Activated CD4-positive, alpha-beta T cell treated with anti-CD3 and anti-CD28 coated beads, Interleukin-10, Interleukin-2, amounts not matched to agents 100 ng/mL and 50 ng/mL, durations not matched to agents 16 hours and 8 hours (primary cell): ENCODE measurements around the gene SP7.
"Not testable (repeated sequence)": the region's sequence is repeated elsewhere in the genome, so short reads cannot be mapped to it uniquely, and the experiment has no call there.

ENCODE experiments used
- DNase-seq: peaks from one replicate; pipeline ENCODE4 v3.0.0-alpha.2; 2020

Gene SP7

DNA sequence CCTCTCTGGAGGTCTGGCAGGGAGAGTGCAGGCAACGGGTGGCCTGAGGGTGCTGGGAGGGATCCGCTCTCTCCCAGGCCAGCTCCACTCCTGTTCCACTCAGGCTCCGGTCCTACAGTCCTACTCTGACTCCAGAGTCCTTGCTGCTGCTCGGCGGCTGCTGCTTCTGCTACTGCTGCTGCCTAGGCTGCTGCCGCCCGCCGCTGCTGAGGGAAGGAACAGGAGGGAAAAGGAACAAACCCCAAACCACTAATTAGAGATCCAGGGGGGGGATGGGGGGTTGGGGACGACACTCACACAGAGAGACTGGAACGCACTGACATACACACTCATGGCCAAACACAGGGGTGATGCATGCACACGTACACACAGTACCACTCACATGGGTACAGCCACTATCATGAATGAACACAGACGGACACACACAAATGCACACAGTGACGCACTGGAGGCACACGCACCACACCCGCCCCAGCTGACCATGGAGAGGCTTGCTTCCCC lies at the start of gene SP7:
TSS of gene SP7 (minus strand) at position 174 of the 501 bp plus-strand sequence. CDS start 708 bp downstream, outside the sequence.
- DNase-seq = no peak

DNA sequence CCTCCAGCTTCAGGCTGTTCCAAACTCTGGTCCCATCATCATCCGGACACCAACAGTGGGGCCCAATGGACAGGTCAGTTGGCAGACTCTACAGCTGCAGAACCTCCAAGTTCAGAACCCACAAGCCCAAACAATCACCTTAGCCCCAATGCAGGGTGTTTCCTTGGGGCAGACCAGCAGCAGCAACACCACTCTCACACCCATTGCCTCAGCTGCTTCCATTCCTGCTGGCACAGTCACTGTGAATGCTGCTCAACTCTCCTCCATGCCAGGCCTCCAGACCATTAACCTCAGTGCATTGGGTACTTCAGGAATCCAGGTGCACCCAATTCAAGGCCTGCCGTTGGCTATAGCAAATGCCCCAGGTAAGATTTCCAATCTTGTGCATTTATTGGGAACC lies 47.1 kb upstream of the SP7 start:
- DNase-seq = no peak

DNA sequence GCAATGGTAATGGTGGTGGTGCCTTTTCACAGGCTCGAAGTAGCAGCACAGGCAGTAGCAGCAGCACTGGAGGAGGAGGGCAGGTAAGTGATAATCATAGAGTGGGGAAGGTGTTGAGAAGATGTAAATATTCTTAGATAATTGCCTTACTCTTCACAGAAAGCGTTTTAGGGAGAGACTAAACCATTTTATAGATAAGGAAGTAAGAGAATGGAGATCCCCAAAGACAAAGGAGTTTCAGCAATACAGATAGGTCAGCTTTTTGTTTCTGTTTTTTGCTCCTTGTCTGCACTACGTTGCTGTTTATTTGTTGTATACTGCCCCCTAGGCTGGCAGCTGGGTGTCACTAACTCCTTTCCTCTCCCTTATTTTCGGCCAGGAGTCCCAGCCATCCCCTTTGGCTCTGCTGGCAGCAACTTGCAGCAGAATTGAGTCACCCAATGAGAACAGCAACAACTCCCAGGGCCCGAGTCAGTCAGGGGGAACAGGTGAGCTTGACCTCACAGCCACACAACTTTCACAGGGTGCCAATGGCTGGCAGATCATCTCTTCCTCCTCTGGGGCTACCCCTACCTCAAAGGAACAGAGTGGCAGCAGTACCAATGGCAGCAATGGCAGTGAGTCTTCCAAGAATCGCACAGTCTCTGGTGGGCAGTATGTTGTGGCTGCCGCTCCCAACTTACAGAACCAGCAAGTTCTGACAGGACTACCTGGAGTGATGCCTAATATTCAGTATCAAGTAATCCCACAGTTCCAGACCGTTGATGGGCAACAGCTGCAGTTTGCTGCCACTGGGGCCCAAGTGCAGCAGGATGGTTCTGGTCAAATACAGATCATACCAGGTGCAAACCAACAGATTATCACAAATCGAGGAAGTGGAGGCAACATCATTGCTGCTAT lies 45.8 kb upstream of the SP7 start:
- peak; percentile 73 for DNase-seq

DNA sequence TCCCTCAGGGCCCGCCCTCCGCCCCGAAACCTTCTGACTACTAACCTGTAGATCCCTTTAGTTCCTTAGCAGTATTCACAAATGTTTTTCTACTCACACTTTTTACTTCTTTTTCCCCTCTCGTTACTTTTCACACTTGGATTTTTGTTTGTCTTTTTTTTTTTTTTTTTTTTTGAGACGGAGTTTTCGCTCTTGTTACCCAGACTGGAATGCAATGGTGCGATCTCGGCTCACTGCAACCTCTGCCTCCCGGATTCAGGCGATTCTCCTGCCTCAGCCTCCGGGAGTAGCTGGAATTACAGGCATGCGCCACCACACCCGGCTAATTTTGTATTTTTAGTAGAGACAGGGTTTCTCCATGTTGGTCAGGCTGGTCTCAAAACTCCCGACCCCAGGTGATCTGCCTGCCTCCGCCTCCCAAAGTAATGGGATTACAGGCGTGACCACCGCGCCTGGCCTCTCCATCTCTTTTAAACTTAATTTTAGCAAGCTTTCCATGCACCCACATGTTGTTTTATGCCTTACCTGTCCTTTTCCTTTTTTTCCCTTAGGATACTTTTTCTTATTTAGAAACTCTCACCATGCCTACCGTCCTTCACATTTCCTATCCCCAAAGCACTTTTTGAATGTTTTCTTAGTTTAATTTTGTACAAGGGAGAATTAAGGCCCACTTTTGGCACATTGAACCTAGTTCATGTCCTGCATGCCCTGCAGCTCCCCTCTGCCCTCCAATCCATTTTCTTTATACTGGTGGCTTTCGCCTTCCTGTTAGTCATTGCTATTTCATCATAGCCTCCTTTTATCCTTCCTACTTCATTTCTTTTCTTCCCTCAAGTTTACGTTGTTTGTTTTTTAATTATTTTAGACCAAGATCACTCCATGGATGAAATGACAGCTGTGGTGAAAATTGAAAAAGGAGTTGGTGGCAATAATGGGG lies 44.9 kb upstream of the SP7 start:
- peak; percentile 23 for DNase-seq

DNA sequence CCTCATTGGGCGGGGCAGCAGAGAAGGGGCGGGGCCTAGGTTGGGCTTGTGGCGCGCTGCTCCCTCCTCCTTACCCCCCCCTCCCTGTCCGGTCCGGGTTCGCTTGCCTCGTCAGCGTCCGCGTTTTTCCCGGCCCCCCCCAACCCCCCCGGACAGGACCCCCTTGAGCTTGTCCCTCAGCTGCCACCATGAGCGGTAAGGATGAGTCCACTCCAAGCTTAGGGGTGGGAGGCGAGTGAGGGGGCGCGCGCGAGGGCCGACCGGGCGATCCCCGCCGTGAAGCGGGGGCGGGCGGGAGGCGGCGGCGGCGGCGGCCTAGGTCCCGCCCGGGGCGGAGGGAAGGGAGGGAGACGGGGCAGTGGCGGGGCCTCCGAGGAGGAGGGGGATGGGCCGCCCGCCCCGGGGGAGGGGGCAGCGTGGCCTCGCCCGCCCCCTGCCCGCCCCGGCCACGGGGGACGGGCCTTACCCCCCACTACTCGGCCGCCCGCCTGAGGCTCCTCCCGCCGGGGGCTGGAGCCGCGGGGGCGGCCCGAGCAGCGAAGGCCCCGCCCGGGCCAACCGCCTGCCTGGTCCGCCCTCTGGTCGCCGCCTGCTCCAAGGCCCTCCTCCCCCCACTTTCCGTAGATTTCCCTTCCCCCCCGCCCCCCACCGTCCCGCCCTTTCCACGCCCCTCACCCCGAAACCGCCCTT lies 44.1 kb upstream of the SP7 start, which contains the start of gene SP1:
TSS of gene SP1 (plus strand) at position 73 of the 690 bp plus-strand sequence. CDS start at position 189, 116 bp downstream.
- peak; percentile 95 for DNase-seq

DNA sequence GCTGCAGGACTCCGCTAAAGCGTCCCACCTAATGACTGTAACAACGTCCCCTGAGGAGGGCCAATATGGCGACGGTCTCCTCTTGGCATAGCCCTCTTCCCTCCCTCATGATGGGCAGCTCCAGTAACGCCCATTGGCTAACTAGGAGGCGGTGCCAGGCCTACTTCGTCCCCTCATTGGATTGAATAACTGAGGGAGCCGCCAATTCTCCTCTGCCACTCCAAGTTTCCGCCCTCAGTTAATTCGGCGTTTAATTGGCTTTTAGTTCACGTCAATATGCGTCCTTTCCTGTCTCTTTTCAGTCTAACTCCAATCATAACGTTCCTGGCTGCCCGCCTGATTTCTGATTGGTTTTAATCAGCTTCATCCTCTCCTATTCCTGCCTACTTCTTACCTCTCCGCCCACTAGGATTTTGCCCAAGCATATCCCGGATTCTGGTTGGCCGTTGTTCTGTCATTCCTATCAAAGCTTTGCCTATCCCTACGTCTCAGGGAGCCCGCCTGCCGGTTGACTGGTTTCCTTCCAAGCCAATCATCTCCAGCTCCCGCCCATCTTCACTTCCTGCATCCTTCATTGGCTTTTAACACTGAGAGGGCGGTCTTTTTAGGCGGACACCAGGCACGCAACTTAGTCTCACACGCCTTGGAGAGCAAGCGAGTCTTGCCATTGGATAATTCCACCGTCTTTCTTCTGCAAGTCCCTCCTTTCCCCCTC lies 43.4 kb upstream of the SP7 start:
- DNase-seq = peak; percentile 100

DNA sequence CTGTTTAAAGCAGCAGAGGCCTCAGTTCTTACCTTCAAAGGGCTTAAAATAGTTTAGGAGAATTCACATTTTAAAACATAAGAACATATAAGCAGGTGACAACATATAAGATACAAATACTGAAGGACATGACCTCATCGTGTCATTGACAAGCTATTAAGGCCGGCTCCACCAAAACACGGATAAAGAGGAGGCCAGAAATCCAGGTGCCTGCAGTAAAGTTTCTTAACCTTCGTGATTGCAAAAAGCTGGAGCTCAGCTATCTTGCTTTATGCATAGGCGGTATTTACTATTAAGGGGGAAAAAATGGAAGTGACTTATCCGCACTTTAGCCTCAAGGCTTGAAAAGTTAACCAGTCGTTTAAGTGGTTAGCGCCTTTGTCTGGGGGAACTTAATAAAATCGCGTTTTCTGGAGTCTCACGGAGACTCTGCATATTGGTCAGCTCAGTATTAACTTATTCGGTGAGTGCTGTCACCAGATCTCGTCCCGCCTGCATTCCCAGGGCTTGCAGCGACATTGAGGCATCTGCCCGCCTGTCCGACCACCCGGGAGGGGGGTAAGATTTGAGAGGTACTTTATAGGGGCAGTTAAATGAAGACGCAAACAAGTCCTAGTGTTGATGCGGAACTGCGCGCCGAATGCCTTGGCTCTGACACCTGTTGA lies 42.7 kb upstream of the SP7 start:
- peak; percentile 11 for DNase-seq

DNA sequence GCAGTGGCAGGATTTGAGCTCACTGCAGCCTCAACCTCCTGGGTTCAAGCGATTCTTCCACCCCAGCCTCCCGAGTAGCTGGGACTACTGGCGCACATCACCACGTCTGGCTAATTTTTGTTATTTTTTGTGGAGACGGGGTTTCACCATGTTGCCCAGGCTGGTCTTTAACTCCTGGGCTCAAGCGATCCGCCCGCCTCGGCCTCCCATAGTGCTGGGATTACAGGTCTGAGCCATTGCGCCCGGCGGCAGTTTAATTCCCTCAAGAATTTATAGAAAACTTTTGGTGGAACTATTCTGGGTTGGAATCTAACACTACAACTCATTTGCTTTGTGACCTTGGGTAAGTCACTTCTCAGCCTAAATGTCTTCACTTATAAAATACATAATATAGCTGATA lies 42.1 kb upstream of the SP7 start:
- DNase-seq = no peak

DNA sequence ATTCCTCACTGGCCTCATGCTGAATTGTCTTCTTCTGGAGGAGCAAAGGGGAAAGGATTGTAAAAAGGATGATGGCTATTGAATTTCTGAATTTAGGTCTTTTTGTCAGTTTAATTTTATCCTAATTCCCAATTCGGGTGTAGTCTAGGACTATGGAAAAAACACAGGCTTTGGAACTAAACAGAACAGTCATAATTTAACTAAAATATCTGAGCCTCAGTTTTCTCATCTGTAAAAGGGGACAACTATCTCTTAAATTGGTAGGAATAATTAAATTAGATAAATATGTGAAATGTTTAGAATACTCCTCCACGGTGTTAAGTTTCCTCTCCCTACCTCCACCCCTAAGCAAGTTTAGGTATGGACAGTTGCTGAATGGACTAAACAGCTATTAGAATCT lies 40.6 kb upstream of the SP7 start:
- DNase-seq = no peak

DNA sequence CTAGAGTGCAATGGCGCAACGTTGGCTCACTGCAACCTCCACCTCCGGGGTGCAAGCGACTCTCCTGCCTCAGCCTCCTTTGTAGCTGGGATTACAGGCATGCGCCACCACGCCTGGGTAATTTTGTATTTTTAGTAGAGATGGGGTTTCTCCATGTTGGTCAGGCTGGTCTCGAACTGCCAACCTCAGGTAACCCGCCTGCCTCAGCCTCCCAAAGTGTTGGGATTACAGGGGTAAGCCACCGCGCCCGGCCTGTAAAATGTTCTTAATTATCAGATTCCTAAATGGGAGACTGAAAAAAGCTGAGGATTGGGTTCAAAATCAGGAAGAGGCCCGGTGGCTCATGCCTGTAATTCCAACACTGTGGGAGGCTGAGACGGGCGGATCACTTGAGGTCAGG lies 38.1 kb upstream of the SP7 start:
- not testable (repeated sequence) for DNase-seq

DNA sequence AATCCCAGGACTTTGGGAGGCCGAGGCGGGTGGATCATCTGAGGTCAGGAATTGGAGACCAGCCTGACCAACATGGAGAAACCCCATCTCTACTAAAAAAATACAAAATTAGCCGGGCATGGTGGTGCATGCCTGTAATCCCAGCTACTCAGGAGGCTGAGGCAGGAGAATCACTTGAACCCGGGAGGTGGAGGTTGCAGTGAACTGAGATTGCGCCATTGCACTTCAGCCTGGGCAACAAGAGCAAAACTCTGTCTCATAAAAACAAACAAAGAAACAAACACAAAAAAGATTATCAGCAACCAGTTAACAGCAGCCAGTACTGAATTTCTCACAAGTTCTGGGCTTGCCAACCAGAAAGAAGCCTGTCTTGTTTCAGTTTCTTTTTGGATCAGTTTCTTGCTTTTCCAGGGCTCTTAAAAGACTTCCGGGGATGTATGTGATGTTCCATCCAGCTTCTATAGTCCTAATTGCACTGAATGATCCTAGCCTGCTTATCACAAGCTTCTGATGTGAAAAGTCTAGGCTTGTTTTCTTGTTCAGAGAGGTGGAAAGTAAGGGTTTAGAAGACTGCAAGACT lies 37.5 kb upstream of the SP7 start:
- DNase-seq = peak; percentile 31

DNA sequence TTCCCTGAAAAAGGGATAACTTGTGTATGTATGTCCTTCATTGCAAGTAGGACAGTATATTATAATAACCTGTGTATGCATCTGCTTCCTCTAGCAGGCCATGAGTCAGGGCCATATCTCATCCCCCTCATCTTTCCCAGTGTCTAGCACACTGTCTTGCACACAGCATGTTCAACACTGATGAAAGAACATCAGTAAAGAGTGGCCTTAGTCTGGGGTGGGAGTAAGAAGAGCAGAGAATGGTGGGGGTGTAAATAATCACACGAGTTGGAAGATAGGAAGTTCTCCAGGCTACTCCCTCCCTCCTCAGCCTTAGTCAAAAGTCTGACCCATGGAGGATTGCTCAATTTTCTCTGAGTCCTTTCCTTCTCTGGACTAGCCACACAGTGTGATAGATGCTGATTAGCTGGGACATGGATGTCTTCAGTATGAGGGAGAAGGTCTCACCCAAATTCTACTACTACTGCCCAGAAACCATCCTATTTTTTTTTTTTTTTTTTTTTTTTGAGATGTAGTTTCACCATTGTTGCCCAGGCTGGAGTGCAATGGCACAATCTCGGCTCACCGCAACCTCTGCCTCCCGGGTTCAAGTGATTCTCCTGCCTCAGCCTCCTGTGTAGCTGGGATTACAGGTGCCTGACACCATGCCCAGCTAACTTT lies 29.2 kb upstream of the SP7 start:
- no peak for DNase-seq

DNA sequence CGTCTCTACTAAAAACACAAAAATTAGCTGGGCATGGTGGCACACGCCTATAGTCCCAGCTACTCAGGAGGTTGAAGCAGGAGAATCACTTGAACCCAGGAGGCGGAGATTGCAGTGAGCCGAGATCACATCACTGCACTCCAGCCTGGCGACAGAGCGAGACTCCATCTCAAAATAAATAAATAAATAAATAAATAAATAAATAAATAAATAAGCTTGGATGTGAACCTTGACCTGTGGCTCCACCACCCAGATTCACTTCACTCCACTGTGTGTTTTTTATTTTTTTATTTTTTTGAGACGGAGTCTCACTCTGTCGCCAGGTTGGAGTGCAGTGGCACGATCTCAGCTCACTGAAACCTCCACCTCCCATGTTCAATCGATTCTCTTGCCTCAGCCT lies 25.5 kb upstream of the SP7 start:
- DNase-seq = not testable (repeated sequence)

DNA sequence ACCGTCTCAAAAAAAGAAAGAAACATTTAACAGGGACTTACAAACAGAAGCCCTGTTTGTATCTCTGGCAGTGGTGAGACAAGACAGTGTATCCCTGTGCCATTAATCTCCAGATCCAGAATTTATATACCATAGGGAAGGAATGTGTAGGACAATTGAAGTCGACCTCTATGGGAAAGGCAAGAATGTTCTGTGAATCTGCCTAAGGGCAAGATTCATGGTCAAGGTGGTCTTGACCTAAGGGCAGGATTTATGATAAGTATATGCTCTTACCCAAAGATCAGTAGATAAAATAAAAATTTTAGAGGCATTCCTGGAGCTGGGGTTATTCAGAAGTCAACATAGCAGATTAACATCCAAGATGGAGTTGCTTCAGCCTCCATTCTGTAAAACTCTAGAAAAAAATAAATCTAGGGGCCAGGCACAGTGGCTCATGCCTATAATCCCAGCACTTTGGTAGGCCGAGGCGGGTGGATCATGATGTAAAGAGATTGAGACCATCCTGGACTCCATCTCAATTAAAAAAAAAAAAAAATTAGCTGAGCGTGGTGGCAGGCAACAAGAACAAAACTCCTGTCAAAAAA lies 22.8 kb upstream of the SP7 start:
- DNase-seq = no peak

DNA sequence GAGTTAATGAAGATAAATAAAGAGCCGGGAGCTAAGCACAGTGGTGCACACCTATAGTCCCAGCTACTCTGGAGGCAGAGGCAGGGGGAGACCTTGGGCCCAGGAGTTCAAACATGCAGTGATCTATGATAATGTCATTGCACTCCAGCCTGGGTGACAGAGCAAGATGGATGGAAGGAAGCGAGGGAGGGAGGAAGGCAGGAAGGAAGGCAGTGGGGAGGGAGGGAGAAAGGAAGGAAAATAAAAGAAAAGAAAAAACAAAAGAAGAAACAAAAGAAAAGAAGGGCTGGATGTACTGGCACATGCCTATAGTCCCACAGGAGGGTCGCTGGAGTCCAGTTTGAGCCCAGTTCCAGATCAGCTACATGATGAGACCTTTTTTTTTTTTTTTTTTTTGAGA lies 19.0 kb upstream of the SP7 start:
- DNase-seq = no peak

DNA sequence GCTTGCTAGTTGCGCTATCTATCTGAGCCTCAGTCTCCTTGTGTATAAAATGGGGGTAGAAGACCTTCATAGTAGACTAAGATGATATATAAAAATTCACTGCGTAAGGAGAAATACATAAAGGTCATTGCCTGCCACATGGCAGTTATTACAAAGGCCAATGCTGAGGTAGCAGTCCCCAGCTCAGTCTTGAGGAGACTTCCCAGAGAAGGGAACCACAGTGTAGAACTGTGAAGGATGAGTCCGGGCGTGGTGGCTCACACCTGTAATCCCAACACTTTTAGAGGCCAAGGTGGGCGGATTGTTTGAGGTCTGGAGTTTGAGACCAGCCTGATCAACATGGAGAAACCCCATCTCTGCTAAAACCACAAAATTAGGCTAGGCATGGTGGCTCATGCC lies 17.1 kb upstream of the SP7 start:
- DNase-seq = no peak

DNA sequence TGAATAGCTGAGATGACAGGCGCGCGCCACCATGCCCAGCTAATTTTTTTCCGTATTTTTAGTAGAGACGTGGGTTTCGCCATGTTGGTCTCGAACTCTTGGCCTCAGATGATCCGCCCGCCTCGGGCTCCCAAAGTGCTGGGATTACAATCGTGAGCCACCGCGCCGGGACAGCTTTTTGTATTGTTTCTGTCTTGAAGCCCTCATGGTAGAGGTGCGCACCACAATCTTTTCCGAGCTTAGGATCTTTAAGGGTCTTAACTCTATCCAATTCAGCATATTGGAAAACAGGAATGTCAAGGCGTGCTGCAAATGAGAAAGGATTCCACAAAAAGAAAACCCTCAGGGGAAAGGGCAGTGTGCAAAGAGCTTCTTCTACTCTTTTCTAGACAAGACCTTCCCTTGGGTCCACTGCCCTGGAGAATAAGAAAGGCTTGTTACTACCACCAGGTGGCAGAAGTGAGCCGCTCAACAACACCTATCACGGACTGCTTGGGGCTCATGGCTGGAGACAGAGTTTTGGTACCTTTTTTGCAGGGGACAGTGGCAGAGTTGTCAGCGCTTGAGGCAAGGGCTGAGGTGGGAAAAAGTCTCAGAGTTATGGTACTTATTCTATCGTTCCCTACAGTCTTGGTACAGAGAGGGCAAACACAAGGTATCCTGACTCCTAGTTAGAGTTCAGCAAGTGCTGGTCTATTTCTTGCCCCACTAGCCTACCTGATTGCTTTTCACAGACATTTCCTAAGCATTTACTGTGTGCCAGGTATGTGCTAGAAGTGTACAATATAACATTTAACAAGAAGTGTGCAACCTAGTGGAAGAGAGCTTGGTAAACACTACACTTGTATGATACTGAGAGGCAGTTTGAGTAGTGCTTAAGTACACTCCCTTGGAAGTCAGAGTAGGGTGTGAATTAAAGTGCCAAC lies 16.4 kb upstream of the SP7 start:
- DNase-seq = peak; percentile 90

DNA sequence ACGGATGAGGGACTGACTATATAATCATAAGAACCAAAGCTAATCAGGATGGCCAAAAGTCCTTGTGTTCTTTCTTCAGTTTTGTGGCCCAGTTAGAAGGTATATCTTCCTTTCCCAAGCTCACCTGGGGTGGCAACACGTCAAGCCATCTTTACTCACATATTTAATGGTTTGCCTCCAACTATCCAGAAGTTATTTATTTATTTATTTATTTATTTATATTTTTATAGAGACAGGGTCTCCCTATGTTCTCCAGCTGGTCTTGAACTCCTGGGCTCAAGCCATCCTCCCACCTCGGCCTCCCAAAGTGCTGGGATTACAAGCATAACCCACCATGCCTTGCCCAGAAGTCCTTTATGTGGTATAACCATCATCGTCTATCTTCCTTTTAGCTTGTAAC lies 11.8 kb upstream of the SP7 start:
- DNase-seq = no peak

DNA sequence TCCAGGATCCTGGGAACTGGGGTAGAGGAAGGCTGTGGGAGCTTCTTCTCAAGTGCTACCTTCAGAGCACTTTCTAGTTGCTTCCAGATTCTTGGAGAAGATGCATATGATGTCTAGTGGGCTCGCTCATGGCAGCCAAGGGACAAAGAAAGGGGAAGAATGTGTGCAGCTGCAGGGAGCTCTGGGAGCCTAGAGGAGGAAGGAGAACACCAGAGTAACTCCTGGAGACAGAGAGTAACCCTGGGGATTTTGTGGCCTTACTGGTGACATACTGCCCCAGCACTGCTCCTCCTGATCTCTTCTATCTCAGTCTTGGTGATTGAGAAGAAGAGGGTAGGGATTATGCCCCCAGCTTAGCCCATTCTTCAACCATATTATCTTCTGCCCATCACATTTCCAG lies 10.3 kb upstream of the SP7 start:
- DNase-seq = no peak
